Activated CD8-positive, alpha-beta memory T cell treated with anti-CD3 and anti-CD28 coated beads for 4 hours (primary cell): ENCODE data around the gene KCNN2.

ENCODE experiments used
- DNase-seq, 2 donors: peaks; one replicate each; pipeline ENCODE4 v3.0.0-alpha.2; 2020; ENCODE audit warnings: low read depth in 2 of 2

KCNN2 gene

DNA sequence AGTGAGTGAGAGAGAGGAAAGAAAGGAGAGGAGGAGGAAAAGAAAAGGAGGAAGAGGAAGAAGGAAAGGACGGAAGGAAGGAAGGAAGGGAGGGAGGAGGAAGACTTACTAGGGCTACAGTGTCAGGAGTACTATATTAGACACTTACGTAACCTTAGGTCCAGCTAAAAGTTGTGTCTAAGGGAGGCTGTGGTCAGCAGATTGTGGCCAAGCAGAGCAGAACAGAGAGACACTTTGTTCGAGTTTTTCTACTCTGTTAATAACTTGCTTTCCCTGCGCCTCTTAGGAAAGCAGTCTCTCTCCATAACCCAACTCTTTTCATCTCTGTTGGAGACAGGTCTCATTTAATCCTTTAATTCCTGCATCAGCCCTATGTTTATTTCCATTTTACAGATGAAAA is 138.9 kb downstream of the KCNN2 start:
- no peak for DNase-seq

DNA sequence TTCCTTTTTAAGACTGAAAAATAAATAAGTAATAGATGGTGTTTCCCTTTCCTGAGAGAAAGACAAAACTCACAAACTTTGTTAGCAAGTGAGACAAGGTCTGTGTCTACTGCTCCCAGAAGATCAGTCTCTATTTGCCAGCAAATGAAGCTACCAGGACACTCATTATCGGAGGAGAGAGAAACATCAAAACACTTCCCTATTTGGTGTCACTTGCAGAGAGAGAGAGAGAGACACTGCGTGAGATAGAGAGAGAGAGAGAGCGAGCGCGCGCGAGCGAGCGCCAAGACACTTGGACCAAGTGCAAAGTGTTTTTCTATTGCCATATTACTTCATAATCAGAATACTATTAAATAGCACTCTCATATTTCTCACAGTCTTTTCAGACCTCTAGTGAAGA is 142.7 kb downstream of the KCNN2 start:
- DNase-seq = no peak

DNA sequence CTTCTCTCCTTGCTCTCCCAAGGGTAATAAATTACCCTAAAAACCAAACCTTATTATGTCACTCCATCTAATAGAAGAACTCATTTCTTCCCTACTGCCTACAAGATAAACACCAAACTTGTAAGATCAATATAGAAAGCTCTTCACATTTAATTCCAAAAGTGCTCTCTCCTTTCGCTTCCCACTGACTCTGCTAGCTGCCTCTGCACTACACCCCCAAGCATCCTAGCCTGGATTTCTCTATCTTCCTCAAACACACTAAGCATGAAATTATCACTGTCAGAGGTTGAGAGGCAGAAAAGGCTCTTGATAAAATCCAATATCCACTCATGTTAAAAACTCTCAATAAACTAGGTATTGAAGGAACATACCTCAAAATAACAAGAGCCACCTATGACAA is 162.4 kb downstream of the KCNN2 start:
- no peak for DNase-seq

DNA sequence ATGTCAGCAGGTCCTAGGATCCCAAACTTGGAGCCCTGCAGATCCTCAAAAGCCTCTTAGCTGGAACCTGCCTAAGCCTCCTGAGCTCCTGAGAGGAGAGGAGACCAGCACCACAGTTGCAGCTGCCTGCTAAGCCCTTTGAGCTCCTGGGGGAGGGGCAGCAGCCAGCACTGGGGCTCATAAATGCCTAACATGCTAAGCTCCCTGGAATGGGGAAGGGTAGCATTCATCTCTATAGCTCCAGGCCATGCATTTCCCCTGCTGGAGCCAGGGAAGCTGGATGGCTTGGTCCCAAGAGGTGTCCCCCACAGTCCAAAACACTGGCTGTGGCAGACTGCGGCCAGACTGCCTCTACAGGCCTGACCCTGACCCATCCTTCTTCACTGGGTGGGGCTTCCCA is 182.7 kb downstream of the KCNN2 start:
- no peak for DNase-seq
